Measurements from ENCODE around the gene CRYGN.

GRCh38 chr7:151439855-151440798, at the start of gene CRYGN:
- no peak for TF ChIP-seq POLR2AphosphoS5 (IDR thresholded peaks at IDR 0.05)
- TF ChIP-seq CTCF (IDR thresholded peaks at IDR 0.05) = no peak
- TF ChIP-seq POLR2A (IDR thresholded peaks at IDR 0.05) = no peak
